Amniotic epithelial cell (primary cell): ENCODE measurements around the gene EEF1AKMT3.

Source experiments
- DNase-seq: peaks from one replicate; pipeline ENCODE4 v3.0.0-alpha.2; 2010; ENCODE audit warnings: low read depth

Gene EEF1AKMT3

DNA sequence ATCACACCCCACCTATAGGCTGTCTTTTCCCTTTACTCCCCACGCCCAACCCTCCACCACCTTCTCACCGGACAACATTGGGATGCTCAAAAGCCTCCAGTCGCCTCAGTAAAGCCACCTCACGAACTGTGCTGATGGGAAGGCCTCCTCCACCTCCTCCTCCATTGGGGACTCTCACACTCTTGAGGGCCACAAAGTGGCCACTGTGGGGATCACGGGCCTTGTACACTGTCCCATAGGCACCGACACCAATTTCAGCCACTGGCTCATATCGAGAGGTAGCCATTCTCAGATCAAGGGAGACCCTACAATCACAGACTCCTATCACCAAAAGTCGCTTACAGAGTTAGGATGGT, 21.0 kb upstream of the EEF1AKMT3 start:
- no peak for DNase-seq

DNA sequence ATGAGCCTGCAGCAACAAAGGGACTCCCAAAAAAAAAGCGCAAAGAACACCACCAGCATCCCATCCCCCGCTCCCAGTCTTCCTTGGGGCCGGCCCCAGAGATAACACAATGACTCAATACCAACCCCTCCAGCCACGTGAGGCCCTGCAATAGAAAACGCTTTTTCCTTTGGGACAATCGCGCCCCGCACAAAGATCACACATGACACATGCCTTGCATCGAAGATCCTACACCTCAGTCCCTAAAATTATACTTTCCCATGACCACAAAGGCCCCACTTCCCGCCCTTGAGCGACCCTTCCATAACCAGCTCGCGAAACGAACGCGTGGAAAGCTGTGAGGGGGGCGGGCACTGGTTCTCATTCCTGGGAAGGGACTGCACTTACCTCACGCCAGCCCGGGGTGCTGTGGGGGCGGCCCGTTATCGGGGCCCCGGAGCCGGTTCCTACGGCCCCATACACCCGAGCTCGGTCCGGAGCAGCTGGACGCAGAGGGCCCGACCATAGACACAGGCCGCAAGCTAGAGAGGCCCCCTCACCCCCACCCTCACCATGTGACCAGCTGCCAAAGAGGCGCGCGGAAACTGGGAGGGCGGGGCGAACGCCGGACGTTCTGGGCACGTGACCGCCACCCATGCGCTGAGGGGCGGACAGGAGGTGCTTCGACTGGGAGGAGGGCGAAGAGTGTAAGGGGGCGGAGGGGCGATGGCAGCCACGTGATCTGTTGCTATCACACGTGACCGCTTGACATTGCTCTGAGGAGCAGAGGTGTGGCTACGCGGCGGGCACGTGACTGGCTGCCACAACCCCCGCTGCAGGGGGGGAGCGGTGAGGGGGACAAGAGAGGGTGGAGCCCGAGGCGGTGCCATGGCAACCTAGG, 20.4 kb upstream of the EEF1AKMT3 start, which contains the start of gene CDK4:
TSS of gene CDK4 (minus strand) at position 523 of the 880 bp plus-strand sequence. CDS start 593 bp downstream, outside the sequence.
- peak; percentile 100 for DNase-seq

DNA sequence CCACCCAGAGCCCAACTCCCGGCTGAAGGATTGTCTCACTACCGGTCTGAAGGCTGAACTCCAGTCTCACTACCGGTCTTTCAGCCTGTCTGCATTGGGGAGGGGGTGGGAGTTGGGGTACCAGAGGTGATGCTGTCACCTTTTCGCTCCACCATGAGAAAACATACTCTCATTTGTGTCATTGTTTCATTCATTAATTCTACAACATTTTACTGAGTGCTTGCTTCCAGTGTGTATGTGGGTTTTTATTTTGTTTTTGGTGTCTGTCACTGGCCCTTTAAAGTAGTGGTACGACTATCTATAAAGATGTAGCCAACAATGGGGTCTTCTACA, 19.8 kb upstream of the EEF1AKMT3 start:
- DNase-seq, result no peak

DNA sequence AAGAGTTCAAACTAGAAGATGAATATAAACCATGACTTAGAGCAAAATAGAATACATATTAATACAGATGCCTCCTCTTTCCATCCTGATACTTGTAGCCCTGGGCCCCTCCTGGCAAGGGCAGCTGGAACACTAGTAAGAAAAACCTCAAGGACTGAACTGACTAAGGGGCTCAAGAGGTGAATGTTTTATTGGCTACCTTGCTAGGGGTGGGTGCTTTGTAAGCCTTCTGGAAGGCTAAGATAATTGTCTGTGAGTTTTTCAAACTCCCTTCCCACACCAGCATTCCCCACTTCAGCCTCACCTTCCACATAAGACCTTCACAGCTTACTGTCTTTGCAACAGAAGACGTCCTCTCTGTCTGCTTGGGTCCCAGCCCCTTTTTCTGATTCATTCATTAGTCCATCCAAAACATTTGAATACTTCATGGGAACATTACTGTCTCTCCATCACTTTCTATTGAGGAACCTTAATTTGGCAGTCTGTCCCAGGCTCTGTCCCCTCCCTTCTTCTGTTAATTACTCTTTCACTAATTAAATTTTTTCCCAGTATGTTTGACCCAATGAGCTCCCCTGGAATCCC, 18.6 kb upstream of the EEF1AKMT3 start:
- DNase-seq, result no peak

DNA sequence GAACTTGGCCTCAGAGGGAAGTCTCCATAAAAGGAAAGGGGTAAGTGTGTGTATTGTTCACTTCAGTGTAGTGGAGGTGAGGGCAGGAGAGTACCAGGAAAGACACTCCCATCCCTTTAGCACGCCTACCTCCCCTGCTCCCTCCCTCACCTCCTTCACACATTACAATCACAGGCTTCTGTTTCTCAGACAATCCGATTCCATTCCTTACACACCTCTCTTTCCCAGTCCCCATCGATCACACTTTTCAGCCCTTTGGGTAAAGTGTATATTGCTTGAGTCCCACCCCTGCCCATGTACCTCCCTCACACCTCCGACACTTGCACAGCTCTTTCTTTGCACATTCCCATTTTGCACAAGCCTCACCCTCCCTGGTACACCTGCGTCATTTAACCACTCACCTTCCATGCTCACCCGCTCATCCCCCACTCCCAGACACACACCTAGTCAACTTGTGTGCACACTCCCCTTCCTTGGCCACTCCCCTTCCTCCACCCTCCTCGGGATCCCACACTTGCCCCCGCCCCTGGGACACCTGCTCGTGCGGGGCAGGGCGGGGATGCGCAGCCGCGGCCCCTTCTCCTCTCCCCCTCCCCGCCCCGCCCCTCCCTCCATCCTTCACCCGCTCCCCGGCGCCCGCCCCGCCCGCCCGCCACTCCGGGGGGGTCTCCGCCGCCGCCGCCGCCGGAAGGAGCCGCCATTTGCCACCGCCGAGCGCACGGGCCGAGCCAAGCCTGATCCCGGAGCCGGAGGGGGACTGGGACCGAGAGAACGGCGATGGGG, 17.8 kb upstream of the EEF1AKMT3 start, which contains the start of gene MARCHF9:
TSS of gene MARCHF9 (plus strand) at position 693 of the 783 bp plus-strand sequence. CDS start 426 bp downstream, outside the sequence.
- no peak for DNase-seq

DNA sequence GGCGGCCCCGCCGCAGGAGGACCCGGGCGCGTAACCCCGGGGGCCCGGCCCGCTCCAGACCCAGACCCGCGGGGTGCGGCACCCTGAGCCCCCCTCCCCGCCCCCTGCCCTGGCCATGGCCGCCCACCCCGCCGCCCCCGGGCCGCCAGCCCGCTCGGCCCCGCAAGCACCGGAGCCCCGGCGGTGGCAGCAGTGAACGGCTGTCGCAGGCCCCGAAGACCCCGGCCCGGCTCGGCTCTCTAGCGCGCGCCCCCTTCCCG, 17.3 kb upstream of the EEF1AKMT3 start:
- DNase-seq, result no peak

DNA sequence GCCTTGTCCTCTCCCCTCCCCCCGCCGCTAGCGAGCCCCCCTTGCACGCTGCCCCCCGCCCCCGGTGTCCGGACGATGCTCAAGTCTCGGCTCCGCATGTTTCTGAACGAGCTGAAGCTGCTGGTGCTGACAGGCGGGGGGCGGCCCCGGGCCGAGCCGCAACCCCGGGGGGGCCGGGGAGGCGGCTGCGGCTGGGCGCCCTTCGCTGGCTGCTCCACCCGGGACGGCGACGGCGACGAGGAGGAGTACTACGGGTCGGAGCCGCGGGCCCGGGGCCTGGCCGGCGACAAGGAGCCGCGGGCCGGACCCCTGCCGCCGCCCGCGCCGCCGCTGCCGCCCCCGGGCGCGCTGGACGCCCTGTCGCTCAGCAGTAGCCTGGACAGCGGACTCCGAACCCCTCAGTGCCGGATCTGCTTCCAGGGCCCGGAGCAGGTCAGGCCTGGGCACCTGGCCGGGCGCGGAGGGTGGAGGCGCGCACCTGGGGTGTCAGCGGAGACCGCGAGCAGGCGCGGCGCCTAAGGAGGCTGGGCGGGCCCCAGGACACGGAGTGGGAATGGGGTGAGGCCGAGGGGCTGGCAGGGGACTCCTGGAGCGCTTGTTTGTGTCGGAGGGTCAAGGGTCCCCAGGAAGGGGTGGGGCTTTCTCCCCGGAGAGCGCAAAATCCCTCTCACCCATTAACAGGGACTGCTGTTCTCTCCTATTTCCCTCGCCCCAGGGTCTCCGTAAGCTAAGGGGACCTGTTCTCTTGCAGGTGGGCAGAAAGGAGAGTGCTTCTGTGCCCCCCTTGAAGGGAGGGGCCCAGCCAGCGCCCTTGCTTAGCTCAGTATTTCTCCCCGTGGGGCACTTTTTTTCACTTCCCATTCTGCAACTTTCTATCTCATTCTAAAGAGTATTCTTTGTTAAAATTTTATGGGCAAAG, 16.7 kb upstream of the EEF1AKMT3 start:
- no peak for DNase-seq

DNA sequence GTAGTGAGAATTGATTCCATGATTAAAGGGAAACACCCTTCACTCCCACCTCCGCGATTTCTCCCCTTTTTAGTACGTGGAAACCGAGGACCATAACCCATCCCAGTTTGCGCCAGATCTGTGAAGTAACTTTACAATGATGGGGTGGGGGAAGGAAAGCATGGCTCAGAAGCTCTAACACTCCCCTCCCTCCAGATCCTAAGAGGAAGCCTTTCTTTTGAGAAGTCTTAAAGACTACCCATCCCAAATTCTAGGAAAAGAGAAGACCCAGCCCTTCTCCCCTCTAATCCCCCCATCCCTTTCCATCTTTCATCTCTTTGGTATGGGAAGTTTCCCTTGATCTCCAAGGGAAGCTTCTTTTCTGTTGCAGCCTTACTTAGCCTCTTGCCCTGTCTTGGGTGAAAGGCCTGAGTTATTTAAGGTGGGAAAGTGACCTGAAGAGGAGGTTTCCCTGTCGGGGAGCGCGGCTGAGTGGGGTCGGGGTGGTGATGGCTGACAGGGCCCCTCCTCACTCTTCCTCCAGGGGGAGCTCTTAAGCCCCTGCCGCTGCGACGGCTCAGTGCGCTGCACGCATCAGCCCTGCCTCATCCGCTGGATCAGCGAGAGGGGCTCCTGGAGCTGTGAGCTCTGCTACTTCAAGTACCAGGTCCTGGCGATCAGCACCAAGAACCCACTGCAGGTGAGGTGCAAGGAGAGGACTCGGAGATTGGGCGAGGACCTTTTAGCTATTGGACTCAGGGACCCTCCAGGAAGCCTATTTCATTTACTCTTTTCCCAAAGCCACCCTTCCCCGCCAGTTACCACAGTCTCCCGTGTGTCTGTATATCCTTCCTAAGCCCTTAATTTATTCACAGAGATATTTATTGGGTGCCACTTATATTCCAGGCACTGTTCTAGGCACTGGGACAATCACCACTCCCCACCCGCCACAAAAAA, 15.7 kb upstream of the EEF1AKMT3 start:
- DNase-seq, result peak; percentile 21

DNA sequence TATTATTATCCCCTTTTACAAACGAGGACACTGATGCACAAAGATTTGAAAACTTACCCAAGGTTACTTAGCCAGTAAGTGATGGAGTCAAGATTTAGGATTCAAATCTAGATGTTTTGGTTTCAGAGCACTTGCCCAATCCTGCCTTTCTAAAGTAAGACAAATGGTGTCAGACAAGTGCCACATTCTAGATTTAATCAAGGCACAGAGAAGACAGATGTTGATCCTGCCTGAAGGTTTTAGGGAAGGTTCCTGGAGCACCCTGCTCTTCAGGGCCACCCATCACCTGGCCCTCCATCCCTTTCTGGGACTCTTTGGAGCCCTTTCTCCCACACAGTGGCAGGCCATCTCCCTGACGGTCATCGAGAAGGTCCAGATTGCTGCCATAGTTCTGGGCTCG, 14.6 kb upstream of the EEF1AKMT3 start:
- no peak for DNase-seq

DNA sequence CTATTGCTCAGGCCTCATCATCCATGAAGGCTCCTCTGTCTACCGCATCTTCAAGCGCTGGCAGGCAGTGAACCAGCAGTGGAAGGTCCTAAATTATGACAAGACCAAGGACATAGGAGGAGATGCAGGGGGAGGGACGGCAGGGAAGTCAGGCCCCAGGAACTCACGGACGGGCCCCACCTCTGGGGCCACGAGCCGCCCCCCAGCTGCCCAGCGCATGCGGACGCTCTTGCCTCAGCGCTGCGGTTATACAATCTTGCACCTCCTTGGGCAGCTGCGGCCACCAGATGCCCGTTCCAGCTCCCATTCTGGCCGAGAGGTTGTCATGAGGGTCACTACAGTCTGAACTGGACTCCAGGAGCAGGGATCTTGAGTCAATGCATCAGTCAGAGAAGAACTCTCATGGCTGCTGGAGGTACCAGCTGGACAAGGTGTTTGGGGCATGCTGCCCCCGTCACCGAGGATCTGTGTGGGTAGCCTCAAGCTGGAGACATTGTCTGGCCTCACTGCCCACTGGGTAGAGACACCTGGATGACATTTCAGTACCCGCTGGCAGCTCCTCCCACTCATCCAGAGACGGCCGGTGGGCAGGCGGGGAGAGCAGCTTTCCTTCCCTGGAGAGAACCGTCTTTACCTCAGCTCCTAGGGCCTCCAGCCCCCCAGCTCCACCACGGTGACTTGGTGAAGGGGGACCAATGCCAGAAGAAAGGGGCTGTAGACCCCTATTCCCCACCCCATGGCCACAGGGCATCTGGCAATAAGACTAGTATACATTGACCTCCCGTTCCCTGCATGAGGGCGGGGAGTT, 13.7 kb upstream of the EEF1AKMT3 start:
- DNase-seq, result no peak

DNA sequence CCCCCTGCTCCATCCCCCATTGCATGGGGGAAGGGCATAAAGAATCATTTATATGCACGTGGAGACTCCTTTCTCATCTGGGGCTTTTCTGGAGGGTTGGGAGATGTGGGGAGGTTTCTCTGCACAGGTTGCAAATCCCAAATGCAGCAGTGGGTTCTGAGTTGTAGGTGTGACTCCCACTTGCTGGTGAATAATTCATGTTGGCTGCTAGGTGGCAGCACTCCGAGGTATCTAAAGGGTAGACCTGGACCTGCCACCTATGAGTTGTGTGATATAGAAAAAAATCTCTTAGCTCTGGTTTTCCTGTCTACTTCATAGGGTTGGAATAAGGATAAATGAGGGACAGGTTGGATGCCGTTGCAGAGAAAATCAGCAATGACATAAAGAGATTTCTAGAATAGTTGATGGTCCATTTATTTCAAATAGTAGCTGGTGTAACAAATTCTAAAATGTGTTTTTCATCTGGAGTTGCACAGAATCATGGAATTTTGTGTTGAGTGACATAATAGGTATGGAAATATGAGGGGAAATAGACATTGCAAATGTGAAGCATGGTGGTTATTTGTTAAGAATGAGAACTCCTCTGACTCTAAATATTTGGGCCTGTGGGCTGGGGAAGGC, 12.9 kb upstream of the EEF1AKMT3 start:
- no peak for DNase-seq

DNA sequence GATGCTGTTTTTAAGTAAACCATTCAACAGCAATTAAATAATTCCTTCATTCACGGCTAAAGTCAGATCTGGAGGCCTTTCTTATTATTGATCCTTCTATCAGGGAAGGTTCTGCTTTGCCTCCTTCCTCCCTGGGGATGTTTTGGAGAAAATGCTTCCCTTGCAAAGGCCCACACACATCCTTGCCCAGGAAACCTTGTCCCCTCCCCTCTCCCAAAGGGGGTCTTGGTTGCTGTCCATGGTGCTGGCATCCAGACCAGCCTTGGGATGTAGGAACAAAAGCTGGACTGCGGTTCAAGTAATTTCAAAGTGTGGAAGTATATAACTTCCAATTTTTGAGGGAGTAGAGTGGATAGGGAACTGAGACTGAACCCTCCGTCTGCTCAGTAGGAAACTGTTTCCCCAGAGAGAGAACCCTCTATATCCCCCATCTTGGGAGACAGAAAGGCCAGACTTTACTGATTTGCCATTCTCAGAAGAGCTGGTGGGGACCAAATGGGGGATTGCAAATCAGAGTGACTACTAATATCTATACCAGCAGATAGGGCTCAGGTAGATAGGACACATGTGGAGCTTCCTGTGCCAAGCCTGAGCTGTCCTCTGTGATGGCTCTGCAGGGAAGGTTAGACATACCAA, 11.9 kb upstream of the EEF1AKMT3 start:
- no peak for DNase-seq

DNA sequence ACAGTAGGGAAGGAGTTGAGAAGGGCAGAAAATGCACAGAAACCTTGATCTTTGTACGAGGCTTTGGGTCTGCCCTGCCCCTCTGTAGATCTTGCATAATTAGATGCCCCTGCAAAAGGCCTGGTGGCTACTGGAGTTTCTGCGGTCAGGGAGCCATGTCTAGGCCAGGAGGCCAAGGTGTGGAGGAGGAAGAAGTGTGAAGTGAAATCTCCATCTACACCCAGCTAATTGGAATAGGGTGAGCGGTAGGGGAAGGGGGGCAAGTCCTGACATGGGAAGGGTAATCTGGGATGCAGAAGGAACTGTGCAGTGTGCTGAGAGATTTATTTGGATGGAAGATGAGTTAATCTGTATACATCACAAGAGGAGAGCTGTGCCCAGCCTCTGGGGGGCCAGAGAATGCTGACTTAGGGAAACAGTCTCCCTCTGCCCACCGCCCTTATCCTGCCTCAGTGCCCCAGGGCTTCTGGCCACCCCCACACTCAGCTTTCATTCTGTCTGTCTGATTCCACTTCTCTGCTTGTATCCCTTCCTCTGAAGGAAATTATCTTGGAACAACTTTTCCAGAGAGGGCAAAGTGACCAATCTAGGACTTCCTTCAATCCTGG, 10.9 kb upstream of the EEF1AKMT3 start:
- no peak for DNase-seq

DNA sequence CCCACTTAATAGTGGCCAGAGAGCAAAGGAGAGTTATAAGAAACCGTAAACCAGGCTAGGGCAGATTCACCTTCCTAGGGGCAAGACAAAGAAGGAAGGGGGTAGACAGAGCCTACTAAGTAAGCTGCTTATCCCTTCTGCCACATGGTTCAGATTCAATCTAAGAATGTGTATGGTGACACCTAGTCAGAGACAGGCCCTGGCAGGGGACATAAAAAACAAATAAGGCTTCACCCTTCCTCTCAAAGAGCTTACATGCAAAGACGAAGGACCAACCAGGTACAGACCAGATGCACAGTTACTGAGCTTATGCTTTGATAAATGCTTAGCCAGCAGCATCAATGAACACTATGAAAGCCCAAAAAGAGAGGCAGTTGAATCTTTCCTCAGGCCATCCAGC, 10.0 kb upstream of the EEF1AKMT3 start:
- DNase-seq, result no peak

DNA sequence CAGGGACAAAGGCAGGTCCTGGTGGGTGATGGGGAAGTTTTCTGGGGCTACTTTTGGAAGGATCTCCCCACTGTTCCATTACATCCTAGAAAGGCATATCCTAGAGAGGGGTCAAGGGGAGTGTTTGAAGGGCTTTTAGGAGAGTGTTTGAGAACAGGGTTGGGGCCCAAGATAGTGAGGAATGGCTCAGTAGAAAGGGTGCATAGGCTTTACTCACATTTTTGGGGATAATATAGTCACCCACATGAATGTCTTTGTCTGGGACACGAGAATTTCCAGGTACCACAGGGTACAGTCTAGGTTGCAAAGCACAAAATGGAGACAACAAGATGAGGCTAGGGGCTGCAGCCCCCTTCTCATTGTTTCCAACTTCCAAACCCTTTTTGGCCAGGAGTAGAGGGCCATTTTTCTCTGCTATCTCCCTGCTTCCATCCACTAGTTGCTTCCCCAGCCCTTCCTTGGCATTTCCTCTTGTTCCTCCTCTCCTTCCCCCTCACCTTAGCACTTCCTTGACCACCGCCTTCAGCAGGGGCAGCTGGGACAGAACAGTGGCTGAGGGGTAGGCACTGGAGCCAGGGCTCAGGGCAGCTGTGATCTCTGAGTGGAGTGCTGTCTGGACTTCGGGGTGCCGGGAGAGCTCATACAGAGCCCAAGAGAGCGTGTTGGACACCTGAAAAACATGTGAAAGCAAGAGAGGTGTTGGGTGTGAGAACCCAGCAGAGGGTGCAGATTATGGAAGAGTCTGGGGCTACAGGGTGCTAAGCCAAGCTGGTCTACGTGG, 8.3 kb upstream of the EEF1AKMT3 start:
- DNase-seq, result no peak

DNA sequence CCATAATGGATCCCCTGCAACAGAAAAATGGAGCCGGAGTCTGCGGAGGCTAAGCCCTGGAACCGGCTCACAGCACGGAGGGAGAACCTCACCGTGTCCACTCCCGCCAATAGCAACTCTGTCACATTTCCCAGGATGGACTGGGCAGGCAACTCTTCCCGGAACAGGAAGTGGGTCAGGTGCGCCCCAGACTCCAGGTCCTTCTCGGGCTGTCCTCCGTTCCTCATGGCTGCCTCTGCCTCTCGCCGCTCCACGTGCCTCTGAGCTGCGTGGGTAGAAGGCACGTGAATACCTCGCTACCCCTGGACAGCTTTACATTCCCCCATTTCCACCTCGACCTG, 7.8 kb upstream of the EEF1AKMT3 start:
- DNase-seq, result no peak

DNA sequence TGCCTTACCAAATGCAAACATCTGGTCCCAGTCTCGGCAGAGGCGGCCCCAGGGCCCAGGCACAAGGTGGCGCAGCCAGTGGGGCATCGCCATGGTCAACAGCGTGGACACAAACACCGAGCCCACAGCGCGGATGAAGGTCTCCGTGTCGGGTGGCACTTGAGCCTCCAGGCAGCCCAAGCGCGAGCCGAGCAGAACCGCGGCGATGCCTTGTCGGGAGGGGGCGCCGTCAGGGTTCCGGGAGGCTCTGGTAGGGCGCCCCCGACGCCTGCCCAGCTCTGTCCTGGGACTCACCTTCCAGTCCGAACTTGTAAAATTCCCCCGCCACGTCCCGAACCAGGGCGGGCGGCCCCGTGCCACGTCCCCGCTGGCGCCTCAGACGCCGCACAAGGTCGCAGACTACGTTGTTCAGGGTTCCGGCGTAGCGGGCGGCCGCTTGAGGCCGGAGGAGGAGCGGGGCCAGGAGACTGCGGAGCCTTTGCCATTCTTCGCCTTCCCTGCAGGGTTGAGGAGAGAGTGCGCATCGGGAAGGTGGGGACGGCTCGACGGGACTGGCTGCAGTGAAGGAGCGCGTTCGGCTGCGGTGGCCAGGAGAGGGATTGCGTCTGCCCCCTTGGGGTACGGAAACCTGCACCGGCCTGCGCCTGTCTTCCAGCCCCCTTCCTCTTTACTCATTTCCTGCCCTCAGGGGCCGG, 7.3 kb upstream of the EEF1AKMT3 start:
- peak; percentile 16 for DNase-seq
